Neural cell (in vitro differentiated cells): ENCODE results near the gene PLPP1. TPM values are rescaled to one million over a fixed set of nuclear protein-coding genes. Genes with fewer than 3 reads are reported as not detected.

Experiments used
- H2AFZ ChIP-seq: fragments of 200-600, 300-800 bp; sonication (generic), shearing (Covaris generic); 2 replicates; pipeline ENCODE4 v1.6.0; 2014; ENCODE audit warnings: low read depth, mild to moderate bottlenecking, antibody characterized with exemption, low read length, moderate library complexity
- H3F3A ChIP-seq: fragments of 200-600 bp; shearing (Covaris generic); 2 replicates; pipeline ENCODE4 v1.6.1; 2016; ENCODE audit warnings: mild to moderate bottlenecking, moderate library complexity, mixed read lengths, antibody characterized with exemption, low read length; ENCODE audit not compliant: insufficient read depth, poor library complexity, severe bottlenecking
- H3K27ac ChIP-seq: fragments of 200-600, 300-800 bp; sonication (generic), shearing (Covaris generic); 2 replicates; pipeline ENCODE4 v1.5.1; 2014; ENCODE audit warnings: mild to moderate bottlenecking, low read length, moderate library complexity
- H3K27me3 ChIP-seq: fragments of 300-800, 200-600 bp; sonication (generic), shearing (Covaris generic); 2 replicates; pipeline ENCODE4 v1.6.0; 2014; ENCODE audit warnings: mild to moderate bottlenecking, low read depth, low read length, moderate library complexity; ENCODE audit not compliant: insufficient read depth
- H3K36me3 ChIP-seq: fragments of 300-800, 200-600 bp; sonication (generic), shearing (Covaris generic); 2 replicates; pipeline ENCODE4 v1.5.1; 2014; ENCODE audit warnings: mild to moderate bottlenecking, antibody characterized with exemption, low read length, moderate library complexity; ENCODE audit not compliant: insufficient read depth
- H3K4me2 ChIP-seq: fragments of 300-800, 200-600 bp; sonication (generic), shearing (Covaris generic); 2 replicates; pipeline ENCODE4 v1.6.0; 2014; ENCODE audit warnings: mild to moderate bottlenecking, low read length
- H3K4me3 ChIP-seq: fragments of 300-800, 200-600 bp; sonication (generic), shearing (Covaris generic); 2 replicates; pipeline ENCODE4 v1.5.1; 2014; ENCODE audit warnings: mild to moderate bottlenecking, low read length, moderate library complexity
- H3K79me2 ChIP-seq: fragments of 200-600 bp; shearing (Covaris generic); replicated peaks from 2 replicates; pipeline ENCODE4 v1.6.0; 2014; ENCODE audit warnings: mild to moderate bottlenecking, low read length, moderate library complexity; ENCODE audit not compliant: insufficient read depth
- H3K9ac ChIP-seq: fragments of 300-800, 200-600 bp; sonication (generic), shearing (Covaris generic); 2 replicates; pipeline ENCODE4 v1.6.1; 2016; ENCODE audit warnings: mild to moderate bottlenecking, low read length, mixed read lengths
- H3K9me2 ChIP-seq: fragments of 200-600 bp; shearing (Covaris generic); 2 replicates; pipeline ENCODE4 v1.6.1; 2016; ENCODE audit warnings: mild to moderate bottlenecking, low read length, mixed read lengths; ENCODE audit not compliant: insufficient read depth
- H3K9me3 ChIP-seq: fragments of 200-600, 300-800 bp; sonication (generic), shearing (Covaris generic); 2 replicates; pipeline ENCODE4 v1.6.1; 2016; ENCODE audit warnings: mild to moderate bottlenecking, mixed run types, low read length, moderate library complexity, mixed read lengths
- H4K20me1 ChIP-seq: fragments of 200-600 bp; shearing (Covaris generic); 2 replicates; pipeline ENCODE4 v1.6.1; 2016; ENCODE audit warnings: mild to moderate bottlenecking, mixed run types; ENCODE audit not compliant: insufficient read depth
- EP300 ChIP-seq: fragments of 450-650 bp; conservative IDR thresholded peaks from 2 replicates; pipeline ENCODE4 v1.6.1; 2014; ENCODE audit warnings: antibody characterized with exemption, mild to moderate bottlenecking, moderate library complexity; ENCODE audit not compliant: poor library complexity, severe bottlenecking
- EZH2 ChIP-seq: fragments of 200-600, 300-800 bp; shearing (Covaris generic), sonication (generic); IDR thresholded peaks from 2 replicates; pipeline ENCODE4 v1.6.1; 2014; ENCODE audit warnings: antibody characterized with exemption, low read length, borderline replicate concordance, mild to moderate bottlenecking; ENCODE audit not compliant: insufficient read depth, poor library complexity, severe bottlenecking
- MXI1 ChIP-seq: fragments of 450-650 bp; conservative IDR thresholded peaks from 2 replicates; pipeline ENCODE4 v1.6.1; 2014; ENCODE audit warnings: antibody characterized with exemption, mild to moderate bottlenecking; ENCODE audit not compliant: poor library complexity, severe bottlenecking
- POLR2AphosphoS5 ChIP-seq: IDR thresholded peaks from 2 replicates; pipeline ENCODE4 v1.6.1; 2012
- RAD21 ChIP-seq: fragments of 450-650 bp; conservative IDR thresholded peaks from 2 replicates; pipeline ENCODE4 v1.6.1; 2014; ENCODE audit warnings: antibody characterized with exemption, mild to moderate bottlenecking, moderate library complexity
- SMC3 ChIP-seq: fragments of 450-650 bp; conservative IDR thresholded peaks from 2 replicates; pipeline ENCODE4 v1.6.1; 2014; ENCODE audit warnings: antibody characterized with exemption, mild to moderate bottlenecking, moderate library complexity; ENCODE audit not compliant: poor library complexity
- TAF1 ChIP-seq: IDR thresholded peaks from 2 replicates; pipeline ENCODE4 v1.6.1; 2012; ENCODE audit warnings: low read depth
- polyA plus RNA-seq: library from polyadenylated mRNA; depleted of rRNA; stranded (reverse); fragments of >200 nt; gene quantifications from 2 replicates; pipeline ENCODE4 v1.2.3, GENCODE V29; 2014
- TF ChIP-seq, protein P1 (sequence below): IDR thresholded peaks from 2 replicates; pipeline ENCODE4 v1.6.1; 2012; ENCODE audit warnings: borderline replicate concordance
- TF ChIP-seq, protein P2 (sequence below): fragments of 450-650 bp; IDR thresholded peaks from 2 replicates; pipeline ENCODE4 v1.5.1; 2014; ENCODE audit warnings: antibody characterized with exemption, mild to moderate bottlenecking, moderate library complexity; ENCODE audit not compliant: poor library complexity, severe bottlenecking

PLPP1 gene
- polyA plus RNA-seq, 1 donor from 2014 or later = 33.9 TPM

DNA sequence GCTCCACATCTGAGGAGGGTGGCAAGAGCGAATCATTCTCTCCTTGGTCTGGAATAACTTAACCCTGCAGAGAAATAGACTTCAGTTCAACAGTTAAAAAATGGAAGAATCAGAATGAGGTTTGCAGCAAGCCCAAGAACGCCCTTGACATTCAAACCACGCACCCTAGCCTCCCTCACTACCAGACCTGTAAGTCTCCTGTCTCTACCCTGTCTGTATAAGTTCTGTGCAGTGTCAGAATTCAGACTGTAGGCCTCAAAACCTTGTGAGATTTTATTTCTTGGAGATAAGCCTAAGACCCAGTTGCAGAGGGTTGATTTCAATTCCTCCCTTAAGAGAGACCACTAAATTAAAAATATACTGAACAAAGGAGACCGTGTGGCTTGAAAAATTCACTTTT lies 35.8 kb upstream of the PLPP1 start:
- H3F3A ChIP-seq = no peaks in the 10 kb centered on the region
- H2AFZ ChIP-seq = no peak overlapping the region
- no peaks in the 10 kb centered on the region for H3K79me2 ChIP-seq
- no peak overlapping the region for H3K4me2 ChIP-seq
- H3K27ac ChIP-seq = no peak overlapping the region
- H3K4me3 ChIP-seq = no peak overlapping the region
- no peaks in the 10 kb centered on the region for H4K20me1 ChIP-seq
- H3K9me2 ChIP-seq = no peaks in the 10 kb centered on the region
- no peaks in the 10 kb centered on the region for H3K27me3 ChIP-seq
- H3K9ac ChIP-seq = no peak overlapping the region
- H3K9me3 ChIP-seq = no peaks in the 10 kb centered on the region
- TF ChIP-seq, protein P1, sequence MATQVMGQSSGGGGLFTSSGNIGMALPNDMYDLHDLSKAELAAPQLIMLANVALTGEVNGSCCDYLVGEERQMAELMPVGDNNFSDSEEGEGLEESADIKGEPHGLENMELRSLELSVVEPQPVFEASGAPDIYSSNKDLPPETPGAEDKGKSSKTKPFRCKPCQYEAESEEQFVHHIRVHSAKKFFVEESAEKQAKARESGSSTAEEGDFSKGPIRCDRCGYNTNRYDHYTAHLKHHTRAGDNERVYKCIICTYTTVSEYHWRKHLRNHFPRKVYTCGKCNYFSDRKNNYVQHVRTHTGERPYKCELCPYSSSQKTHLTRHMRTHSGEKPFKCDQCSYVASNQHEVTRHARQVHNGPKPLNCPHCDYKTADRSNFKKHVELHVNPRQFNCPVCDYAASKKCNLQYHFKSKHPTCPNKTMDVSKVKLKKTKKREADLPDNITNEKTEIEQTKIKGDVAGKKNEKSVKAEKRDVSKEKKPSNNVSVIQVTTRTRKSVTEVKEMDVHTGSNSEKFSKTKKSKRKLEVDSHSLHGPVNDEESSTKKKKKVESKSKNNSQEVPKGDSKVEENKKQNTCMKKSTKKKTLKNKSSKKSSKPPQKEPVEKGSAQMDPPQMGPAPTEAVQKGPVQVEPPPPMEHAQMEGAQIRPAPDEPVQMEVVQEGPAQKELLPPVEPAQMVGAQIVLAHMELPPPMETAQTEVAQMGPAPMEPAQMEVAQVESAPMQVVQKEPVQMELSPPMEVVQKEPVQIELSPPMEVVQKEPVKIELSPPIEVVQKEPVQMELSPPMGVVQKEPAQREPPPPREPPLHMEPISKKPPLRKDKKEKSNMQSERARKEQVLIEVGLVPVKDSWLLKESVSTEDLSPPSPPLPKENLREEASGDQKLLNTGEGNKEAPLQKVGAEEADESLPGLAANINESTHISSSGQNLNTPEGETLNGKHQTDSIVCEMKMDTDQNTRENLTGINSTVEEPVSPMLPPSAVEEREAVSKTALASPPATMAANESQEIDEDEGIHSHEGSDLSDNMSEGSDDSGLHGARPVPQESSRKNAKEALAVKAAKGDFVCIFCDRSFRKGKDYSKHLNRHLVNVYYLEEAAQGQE = no peak
- TF ChIP-seq EZH2 (no peak), TAF1 (no peak), EP300 (no peak), MXI1 (no peak), POLR2AphosphoS5 (no peak), RAD21 (no peak), SMC3 (no peak)
- TF ChIP-seq, protein P2, sequence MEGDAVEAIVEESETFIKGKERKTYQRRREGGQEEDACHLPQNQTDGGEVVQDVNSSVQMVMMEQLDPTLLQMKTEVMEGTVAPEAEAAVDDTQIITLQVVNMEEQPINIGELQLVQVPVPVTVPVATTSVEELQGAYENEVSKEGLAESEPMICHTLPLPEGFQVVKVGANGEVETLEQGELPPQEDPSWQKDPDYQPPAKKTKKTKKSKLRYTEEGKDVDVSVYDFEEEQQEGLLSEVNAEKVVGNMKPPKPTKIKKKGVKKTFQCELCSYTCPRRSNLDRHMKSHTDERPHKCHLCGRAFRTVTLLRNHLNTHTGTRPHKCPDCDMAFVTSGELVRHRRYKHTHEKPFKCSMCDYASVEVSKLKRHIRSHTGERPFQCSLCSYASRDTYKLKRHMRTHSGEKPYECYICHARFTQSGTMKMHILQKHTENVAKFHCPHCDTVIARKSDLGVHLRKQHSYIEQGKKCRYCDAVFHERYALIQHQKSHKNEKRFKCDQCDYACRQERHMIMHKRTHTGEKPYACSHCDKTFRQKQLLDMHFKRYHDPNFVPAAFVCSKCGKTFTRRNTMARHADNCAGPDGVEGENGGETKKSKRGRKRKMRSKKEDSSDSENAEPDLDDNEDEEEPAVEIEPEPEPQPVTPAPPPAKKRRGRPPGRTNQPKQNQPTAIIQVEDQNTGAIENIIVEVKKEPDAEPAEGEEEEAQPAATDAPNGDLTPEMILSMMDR = no peak
- no peaks in the 10 kb centered on the region for H3K36me3 ChIP-seq

DNA sequence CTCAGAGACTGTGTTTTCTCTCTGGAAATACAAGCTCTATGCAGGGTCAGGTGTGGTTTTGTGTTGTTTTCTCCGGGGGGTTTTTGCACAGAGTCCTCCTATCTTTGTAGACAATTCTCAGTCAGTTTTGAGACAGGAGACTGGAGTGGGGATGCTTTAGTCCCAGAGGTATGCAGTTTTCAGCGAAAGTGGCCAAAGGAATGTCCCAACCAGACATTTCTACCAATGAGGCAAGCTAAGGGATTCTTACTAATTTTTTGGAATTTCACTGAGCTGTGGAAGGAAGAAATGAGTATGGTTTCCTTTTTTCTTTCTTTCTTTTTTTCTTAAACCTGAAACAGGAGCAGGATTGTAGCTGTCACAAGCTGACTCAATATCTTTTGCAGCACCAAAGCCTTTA lies 35.3 kb upstream of the PLPP1 start:
- no peaks in the 10 kb centered on the region for H3K36me3 ChIP-seq
- no peaks in the 10 kb centered on the region for H3K79me2 ChIP-seq
- H2AFZ ChIP-seq = no peak overlapping the region
- H3F3A ChIP-seq = no peaks in the 10 kb centered on the region
- H3K9me3 ChIP-seq = no peaks in the 10 kb centered on the region
- no peak overlapping the region for H3K4me2 ChIP-seq
- H3K27me3 ChIP-seq = no peaks in the 10 kb centered on the region
- H3K27ac ChIP-seq = no peak overlapping the region
- no peaks in the 10 kb centered on the region for H4K20me1 ChIP-seq
- TF ChIP-seq, protein P2 = no peak
- TF ChIP-seq POLR2AphosphoS5 (no peak), TAF1 (no peak), RAD21 (no peak), EP300 (no peak), SMC3 (no peak), MXI1 (no peak), EZH2 (no peak)
- TF ChIP-seq, protein P1 = no peak
- H3K4me3 ChIP-seq = no peak overlapping the region
- H3K9me2 ChIP-seq = no peaks in the 10 kb centered on the region
- no peak overlapping the region for H3K9ac ChIP-seq
